HepG2 (cell line): ENCODE results near the gene MYOM1. TPM values are rescaled to one million over a fixed set of nuclear protein-coding genes. Genes with fewer than 3 reads are reported as not detected.

Experiments used
- ASH2L ChIP-seq: fragments of 300-600, 200-600 bp; sonication (generic); IDR thresholded peaks from 2 replicates; pipeline ENCODE4 v1.7.0; 2017; ENCODE audit warnings: low read depth, mild to moderate bottlenecking, moderate library complexity, mixed read lengths, low read length; ENCODE audit not compliant: insufficient read length
- GZF1 ChIP-seq: sonication (generic); formaldehyde crosslinking; IDR thresholded peaks from 2 replicates; pipeline ENCODE4 v1.5.1; 2020; ENCODE audit warnings: mild to moderate bottlenecking, missing genetic modification reagents
- JDP2 ChIP-seq: sonication (generic); formaldehyde crosslinking; IDR thresholded peaks from 2 replicates; pipeline ENCODE4 v1.8.1; 2022; ENCODE audit warnings: missing genetic modification reagents, borderline replicate concordance
- MBD4 ChIP-seq: IDR thresholded peaks from 2 replicates; pipeline ENCODE4 v1.6.1; 2012; ENCODE audit warnings: low read length, inconsistent platforms, borderline replicate concordance
- MIER3 ChIP-seq: IDR thresholded peaks from 2 replicates; pipeline ENCODE4 v1.6.1; 2016; ENCODE audit warnings: missing compliant biosample characterization, borderline replicate concordance
- NPAS2 ChIP-seq: sonication (generic); formaldehyde crosslinking; IDR thresholded peaks from 2 replicates; pipeline ENCODE4 v1.8.0; 2022; ENCODE audit warnings: mild to moderate bottlenecking, missing genetic modification reagents, borderline replicate concordance
- PHB2 ChIP-seq: fragments of 450-650 bp; IDR thresholded peaks from 2 replicates; pipeline ENCODE4 v1.6.1; 2018; ENCODE audit not compliant: partially characterized antibody
- PRDM15 ChIP-seq: sonication (generic); formaldehyde crosslinking; IDR thresholded peaks from 2 replicates; pipeline ENCODE4 v1.4.0; 2020; ENCODE audit warnings: missing genetic modification reagents
- RBFOX2 ChIP-seq: fragments of 200-400 bp; formaldehyde crosslinking; IDR thresholded peaks from 2 replicates; pipeline ENCODE4 v1.6.1; 2017; ENCODE audit warnings: low read depth, mild to moderate bottlenecking, low read length
- SATB2 ChIP-seq: sonication (generic); formaldehyde crosslinking; IDR thresholded peaks from 2 replicates; pipeline ENCODE4 v1.5.0; 2020; ENCODE audit warnings: missing genetic modification reagents
- SNAI1 ChIP-seq: sonication (generic); formaldehyde crosslinking; IDR thresholded peaks from 2 replicates; pipeline ENCODE4 v1.5.0; 2020; ENCODE audit warnings: mild to moderate bottlenecking, missing genetic modification reagents, borderline replicate concordance
- SSRP1 ChIP-seq: IDR thresholded peaks from 2 replicates; pipeline ENCODE4 v1.6.1; 2016; ENCODE audit warnings: control low read depth
- TGIF2 ChIP-seq: IDR thresholded peaks from 2 replicates; pipeline ENCODE4 v1.6.1; 2016; ENCODE audit warnings: control low read depth, missing compliant biosample characterization
- THAP11 ChIP-seq: IDR thresholded peaks from 2 replicates; pipeline ENCODE4 v1.6.1; 2016; ENCODE audit warnings: missing biosample characterization, missing genetic modification reagents
- TRAFD1 ChIP-seq: sonication (generic); formaldehyde crosslinking; IDR thresholded peaks from 2 replicates; pipeline ENCODE4 v1.5.1; 2020; ENCODE audit warnings: missing genetic modification reagents, mild to moderate bottlenecking, borderline replicate concordance
- ZMYM2 ChIP-seq: sonication (generic); formaldehyde crosslinking; IDR thresholded peaks from 2 replicates; pipeline ENCODE4 v1.8.0; 2022; ENCODE audit warnings: mild to moderate bottlenecking, missing genetic modification reagents
- ZNF136 ChIP-seq: sonication (generic); formaldehyde crosslinking; IDR thresholded peaks from 2 replicates; pipeline ENCODE4 v1.8.1; 2022; ENCODE audit warnings: low read depth, mild to moderate bottlenecking, moderate library complexity, missing genetic modification reagents
- ZNF225 ChIP-seq: sonication (generic); formaldehyde crosslinking; IDR thresholded peaks from 2 replicates; pipeline ENCODE4 v1.4.0; 2020; ENCODE audit warnings: mild to moderate bottlenecking, missing genetic modification reagents
- ZNF34 ChIP-seq: sonication (generic); formaldehyde crosslinking; IDR thresholded peaks from 2 replicates; pipeline ENCODE4 v1.4.0; 2020; ENCODE audit warnings: mild to moderate bottlenecking, missing genetic modification reagents, borderline replicate concordance
- ZNF414 ChIP-seq: sonication (generic); formaldehyde crosslinking; IDR thresholded peaks from 2 replicates; pipeline ENCODE4 v1.5.0; 2020; ENCODE audit warnings: missing genetic modification reagents
- ZNF639 ChIP-seq: conservative IDR thresholded peaks from 2 replicates; pipeline ENCODE4 v1.6.1; 2018; ENCODE audit warnings: missing genetic modification reagents
- ZSCAN29 ChIP-seq: sonication (generic); formaldehyde crosslinking; conservative IDR thresholded peaks from 2 replicates; pipeline ENCODE4 v1.4.0; 2020; ENCODE audit warnings: mild to moderate bottlenecking, missing genetic modification reagents
- polyA plus RNA-seq, 8 experiments: library from polyadenylated mRNA; depleted of rRNA in 3 of 8; stranded (reverse) in 7 of 8; unstranded in 1 of 8; fragments of >200 nt; fragmentation: Illumina TruSeq in 4 of 8; extraction: Trizol in 4 of 8; gene quantifications; 2 replicates each; pipeline versions ENCODE4 v1.2.1 to v1.2.3, GENCODE V29; 2011 to 2016; ENCODE audit warnings: low read depth in 4 of 8, missing spikeins in 1 of 8, mixed read lengths in 1 of 8; ENCODE audit not compliant: insufficient read depth in 1 of 8
- total RNA-seq, 5 experiments: library from RNA; depleted of rRNA; stranded (reverse); fragments of >200 nt; fragmentation: Illumina TruSeq; extraction: Trizol; gene quantifications; 2 replicates each; pipeline ENCODE4 v1.2.3, GENCODE V29; 2016; ENCODE audit warnings: low read depth in 1 of 5

The MYOM1 gene
- total and polyA plus RNA-seq, 2 of the 13 experiments (the other 11 are each of a cell fraction or from before 2014, with no cell fraction given): 0.46 to 0.98 TPM

- TF ChIP-seq ZNF414 (CRISPR knock-in tag): 0 out of 2 replicates have a peak, but pooled peaks have one; percentile 42
- no peak for TF ChIP-seq ZMYM2 (CRISPR knock-in tag)
- no peak for TF ChIP-seq THAP11 (CRISPR knock-in tag)
- no peak for TF ChIP-seq TRAFD1 (CRISPR knock-in tag)
- TF ChIP-seq JDP2 (CRISPR knock-in tag): no peak
- no peak for TF ChIP-seq ZNF225
- TF ChIP-seq MBD4: no peak; the same call in 1 of the 2 replicates
- no peak for TF ChIP-seq PHB2
- TF ChIP-seq ASH2L: peak; percentile 48
- TF ChIP-seq ZSCAN29 (CRISPR knock-in tag): no peak
- no peak for TF ChIP-seq RBFOX2
- TF ChIP-seq PRDM15 (CRISPR knock-in tag): no peak
- TF ChIP-seq ZNF136 (CRISPR knock-in tag): no peak
- TF ChIP-seq NPAS2 (CRISPR knock-in tag): no peak
- no peak for TF ChIP-seq SATB2 (CRISPR knock-in tag)
- no peak for TF ChIP-seq ZNF34 (CRISPR knock-in tag)
- TF ChIP-seq ZNF639 (CRISPR knock-in tag): no peak
- no peak for TF ChIP-seq GZF1 (CRISPR knock-in tag)
- no peak for TF ChIP-seq SSRP1 (CRISPR knock-in tag)
- no peak for TF ChIP-seq TGIF2 (CRISPR knock-in tag)
- no peak for TF ChIP-seq MIER3 (CRISPR knock-in tag)
- TF ChIP-seq SNAI1 (CRISPR knock-in tag): no peak
Observed at GRCh38 chr18:3256693-3257626, 37.2 kb upstream of the MYOM1 start (continued).
